ENCODE data around the gene CRY2. TPM values are rescaled to one million over a fixed set of nuclear protein-coding genes. Genes with fewer than 3 reads are reported as not detected.

Gene CRY2
- total and polyA plus RNA-seq, 8 donors: 15.3 to 29.4 (median 20.7) TPM

GRCh38 chr11:45885921-45886721, 38.8 kb downstream of the CRY2 start:
- peak in 2 of 4 donors; percentile 11 to 15 for ATAC-seq
- Histone ChIP-seq H3K9me3 (no peaks in the 10 kb centered on the region), H3K36me3 (peaks cover 0 to 5% (median 3%) of the 10 kb centered on the region in 3 donors), H3K4me1 (no peaks in the 10 kb centered on the region), H3K27ac (no peak overlapping the region), H3K27me3 (no peaks in the 10 kb centered on the region), H3K4me3 (peak overlapping the region; percentile 29 to 63 (median 39))
- DNase-seq: peak in 2 of 6 donors; percentile 49 to 80
- WGBS, 2 donors: 31 to 33% methylated on average over 43 of the region's 43 CpGs
- no peak for TF ChIP-seq CTCF (IDR thresholded peaks at IDR 0.05)
- no peak for FAIRE-seq
- intact Hi-C loops (cut with DNase I): no loop called here

GRCh38 chr11:45886816-45887520, 39.7 kb downstream of the CRY2 start:
- no peak for DNase-seq
- FAIRE-seq: no peak
- H3K4me1 ChIP-seq: no peaks in the 10 kb centered on the region
- TF ChIP-seq CTCF (IDR thresholded peaks at IDR 0.05): no peak
- ATAC-seq: no peak
- intact Hi-C loops (cut with DNase I): no loop called here
- no peaks in the 10 kb centered on the region for H3K27me3 ChIP-seq
- no peak overlapping the region for H3K27ac ChIP-seq
- 92% methylated on average over 4 of the region's 4 CpGs for WGBS, 2 donors
- no peaks in the 10 kb centered on the region for H3K9me3 ChIP-seq
- no peaks in the 10 kb centered on the region for H3K36me3 ChIP-seq
- H3K4me3 ChIP-seq: no peak overlapping the region

GRCh38 chr11:45887587-45887986, 40.3 kb downstream of the CRY2 start:
- Histone ChIP-seq H3K4me1 (no peaks in the 10 kb centered on the region), H3K36me3 (no peaks in the 10 kb centered on the region), H3K27me3 (no peaks in the 10 kb centered on the region), H3K27ac (no peak overlapping the region), H3K4me3 (no peak overlapping the region), H3K9me3 (no peaks in the 10 kb centered on the region)
- DNase-seq: no peak
- 93 to 94% methylated on average over 10 of the region's 10 CpGs for WGBS, 2 donors
- no peak for ATAC-seq
- no peak for FAIRE-seq
- TF ChIP-seq CTCF (IDR thresholded peaks at IDR 0.05): no peak
- intact Hi-C loops (cut with DNase I): no loop called here

GRCh38 chr11:45889555-45889954, 42.3 kb downstream of the CRY2 start:
- ATAC-seq (no peak), DNase-seq (peak in 2 of 6 donors; percentile 26 to 27), FAIRE-seq (no peak)
- H3K9me3 ChIP-seq: no peaks in the 10 kb centered on the region
- no peaks in the 10 kb centered on the region for H3K27me3 ChIP-seq
- H3K27ac ChIP-seq: no peak overlapping the region
- H3K4me1 ChIP-seq: no peaks in the 10 kb centered on the region
- 85 to 91% methylated on average over 8 of the region's 8 CpGs for WGBS, 2 donors
- TF ChIP-seq CTCF (IDR thresholded peaks at IDR 0.05): no peak
- H3K36me3 ChIP-seq: no peaks in the 10 kb centered on the region
- H3K4me3 ChIP-seq: no peak overlapping the region
- intact Hi-C loops (cut with DNase I): no loop called here

- Histone ChIP-seq H3K4me3 (no peak overlapping the region), H3K4me1 (no peaks in the 10 kb centered on the region), H3K27me3 (no peaks in the 10 kb centered on the region), H3K9me3 (no peaks in the 10 kb centered on the region), H3K27ac (no peak overlapping the region), H3K36me3 (no peaks in the 10 kb centered on the region)
- ATAC-seq (no peak), FAIRE-seq (no peak), DNase-seq (peak in 2 of 6 donors; percentile 18 to 28)
- TF ChIP-seq CTCF (IDR thresholded peaks at IDR 0.05): no peak
- 92 to 94% methylated on average over 9 of the region's 9 CpGs for WGBS, 2 donors
- intact Hi-C loops (cut with DNase I): no loop called here
Measured at GRCh38 chr11:45889966-45890365, 42.7 kb downstream of the CRY2 start.

Measured in pancreas (tissue), 10 donors.